ENCODE results near the gene CDKAL1. TPM values are rescaled to one million over a fixed set of nuclear protein-coding genes. Genes with fewer than 3 reads are reported as not detected.

Gene CDKAL1
- total RNA-seq, 1 experiment from 2014 or later, result 13.8 TPM

DNA sequence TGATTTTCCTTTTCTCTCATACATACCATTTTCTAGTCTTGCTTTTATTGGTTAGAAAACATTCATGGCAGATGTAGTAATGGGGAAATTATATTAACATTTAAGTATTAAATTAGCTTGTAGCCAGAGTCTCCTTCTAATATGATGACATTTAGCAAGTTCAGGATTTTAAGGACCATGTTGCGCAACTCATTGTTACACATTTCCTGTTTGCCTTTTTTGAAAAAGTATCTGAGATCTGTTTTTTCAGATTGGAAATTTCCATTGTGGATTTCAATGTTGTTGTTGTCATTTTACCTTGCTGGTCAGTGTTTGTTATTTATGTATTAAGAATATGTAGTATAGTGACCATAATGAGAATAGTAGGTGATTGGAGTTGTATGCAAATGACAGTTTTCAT is 38.7 kb downstream of the CDKAL1 start:
- TF ChIP-seq EZH2 (IDR thresholded peaks at IDR 0.05; ENCODE audit: low read length, unreplicated experiment), result no peak
- no peak for TF ChIP-seq EZH2phosphoT487 (IDR thresholded peaks at IDR 0.05; ENCODE audit: borderline replicate concordance, low read length)
- TF ChIP-seq, protein P1, sequence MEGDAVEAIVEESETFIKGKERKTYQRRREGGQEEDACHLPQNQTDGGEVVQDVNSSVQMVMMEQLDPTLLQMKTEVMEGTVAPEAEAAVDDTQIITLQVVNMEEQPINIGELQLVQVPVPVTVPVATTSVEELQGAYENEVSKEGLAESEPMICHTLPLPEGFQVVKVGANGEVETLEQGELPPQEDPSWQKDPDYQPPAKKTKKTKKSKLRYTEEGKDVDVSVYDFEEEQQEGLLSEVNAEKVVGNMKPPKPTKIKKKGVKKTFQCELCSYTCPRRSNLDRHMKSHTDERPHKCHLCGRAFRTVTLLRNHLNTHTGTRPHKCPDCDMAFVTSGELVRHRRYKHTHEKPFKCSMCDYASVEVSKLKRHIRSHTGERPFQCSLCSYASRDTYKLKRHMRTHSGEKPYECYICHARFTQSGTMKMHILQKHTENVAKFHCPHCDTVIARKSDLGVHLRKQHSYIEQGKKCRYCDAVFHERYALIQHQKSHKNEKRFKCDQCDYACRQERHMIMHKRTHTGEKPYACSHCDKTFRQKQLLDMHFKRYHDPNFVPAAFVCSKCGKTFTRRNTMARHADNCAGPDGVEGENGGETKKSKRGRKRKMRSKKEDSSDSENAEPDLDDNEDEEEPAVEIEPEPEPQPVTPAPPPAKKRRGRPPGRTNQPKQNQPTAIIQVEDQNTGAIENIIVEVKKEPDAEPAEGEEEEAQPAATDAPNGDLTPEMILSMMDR (conservative IDR thresholded peaks at IDR 0.05; ENCODE audit: low read depth, low read length), result no peak
- Histone ChIP-seq H3K9ac (ENCODE audit: low read length) (no peak overlapping the region), H4K20me1 (ENCODE audit: low read length) (no peaks in the 10 kb centered on the region), H3F3A (ENCODE audit: low read length, unreplicated experiment) (no peaks in the 10 kb centered on the region), H3K36me3 (ENCODE audit: low read depth, low read length) (no peaks in the 10 kb centered on the region; the same call in 1 of the 2 replicates), H3K4me2 (ENCODE audit: low read length) (no peak overlapping the region), H2AFZ (ENCODE audit: low read length) (no peak overlapping the region), H3K79me2 (ENCODE audit: low read length) (no peaks in the 10 kb centered on the region), H3K4me3 (ENCODE audit: low read length) (no peak overlapping the region), H3K9me2 (replicated peaks; ENCODE audit: low read length) (no peaks in the 10 kb centered on the region), H3K4me1 (ENCODE audit: insufficient read depth, low read length) (peaks cover 14% of the 10 kb centered on the region), H3K27me3 (ENCODE audit: low read length) (no peaks in the 10 kb centered on the region), H3K27ac (ENCODE audit: low read length) (no peak overlapping the region), H3K9me3 (ENCODE audit: low read length) (no peaks in the 10 kb centered on the region)
- no TSS peak for BruUV-seq (replicated peaks)
- DNase-seq (peak; percentile 37), ATAC-seq (no peak)
- ChIA-PET POLR2A (ENCODE audit: unreplicated experiment) (no interaction called here), CTCF (no interaction called here)
- intact Hi-C loops (cut with micrococcal nuclease), result no loop called here

DNA sequence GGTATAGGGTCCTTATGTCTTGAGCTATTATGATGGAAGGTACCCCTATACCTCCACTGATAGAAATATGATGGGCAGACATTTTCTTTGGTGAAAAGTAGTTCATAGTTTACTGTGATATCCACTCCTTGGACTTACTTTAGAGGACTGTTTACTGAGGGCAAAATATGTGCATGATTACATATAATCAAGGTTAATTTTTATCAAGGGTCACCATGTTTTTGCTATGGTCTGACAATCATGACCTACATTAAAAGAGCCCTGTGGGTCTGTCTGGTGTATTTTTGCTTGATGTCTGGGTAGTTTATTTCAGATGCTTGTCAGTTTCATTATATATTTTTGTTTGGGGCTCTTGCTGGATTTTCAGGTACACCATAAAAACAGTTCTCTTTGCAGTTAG is 40.1 kb downstream of the CDKAL1 start:
- Histone ChIP-seq H3K79me2 (ENCODE audit: low read length) (no peaks in the 10 kb centered on the region), H3K4me1 (ENCODE audit: insufficient read depth, low read length) (peaks cover 8% of the 10 kb centered on the region), H3K4me3 (ENCODE audit: low read length) (no peak overlapping the region), H3K9me2 (replicated peaks; ENCODE audit: low read length) (no peaks in the 10 kb centered on the region), H2AFZ (ENCODE audit: low read length) (no peak overlapping the region), H3K36me3 (ENCODE audit: low read depth, low read length) (no peaks in the 10 kb centered on the region; the same call in 1 of the 2 replicates), H3F3A (ENCODE audit: low read length, unreplicated experiment) (no peaks in the 10 kb centered on the region), H4K20me1 (ENCODE audit: low read length) (no peaks in the 10 kb centered on the region), H3K9me3 (ENCODE audit: low read length) (no peaks in the 10 kb centered on the region), H3K4me2 (ENCODE audit: low read length) (no peak overlapping the region), H3K9ac (ENCODE audit: low read length) (no peak overlapping the region), H3K27ac (ENCODE audit: low read length) (no peak overlapping the region), H3K27me3 (ENCODE audit: low read length) (no peaks in the 10 kb centered on the region)
- TF ChIP-seq EZH2phosphoT487 (IDR thresholded peaks at IDR 0.05; ENCODE audit: borderline replicate concordance, low read length), result no peak
- no peak for TF ChIP-seq EZH2 (IDR thresholded peaks at IDR 0.05; ENCODE audit: low read length, unreplicated experiment)
- TF ChIP-seq, protein P1 (conservative IDR thresholded peaks at IDR 0.05; ENCODE audit: low read depth, low read length), result no peak
- intact Hi-C loops (cut with micrococcal nuclease), result no loop called here
- ChIA-PET CTCF (no interaction called here), POLR2A (ENCODE audit: unreplicated experiment) (interaction anchor here (0.6 kb wide), 1 partner anchor 195 kb away, joined by 3 read pairs; no protein-coding TSS in a partner anchor)
- ATAC-seq (no peak), DNase-seq (no peak)
- BruUV-seq (replicated peaks), result no TSS peak

DNA sequence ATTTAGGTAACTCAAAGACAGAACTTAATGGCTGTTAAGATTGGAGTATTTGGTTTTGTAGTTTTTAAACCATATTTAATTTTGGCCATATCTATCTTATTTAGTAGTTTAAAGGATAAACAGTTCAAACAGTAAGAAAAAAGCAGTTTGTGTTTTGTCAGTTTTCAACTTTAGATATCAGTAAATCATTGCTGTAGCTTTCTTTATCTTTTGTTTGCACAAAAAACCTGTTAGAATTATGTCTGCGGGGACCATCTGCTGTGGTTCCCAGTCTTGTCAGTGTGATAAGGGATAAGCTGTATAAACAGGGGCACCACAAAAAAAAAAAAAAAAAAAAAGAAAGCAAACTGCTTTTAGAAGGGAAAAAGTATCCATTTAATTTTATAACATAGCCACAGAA is 40.9 kb downstream of the CDKAL1 start:
- no peaks in the 10 kb centered on the region for H3F3A ChIP-seq (ENCODE audit: low read length, unreplicated experiment)
- no peaks in the 10 kb centered on the region for H4K20me1 ChIP-seq (ENCODE audit: low read length)
- no peaks in the 10 kb centered on the region; the same call in 1 of the 2 replicates for H3K36me3 ChIP-seq (ENCODE audit: low read depth, low read length)
- no TSS peak for BruUV-seq (replicated peaks)
- TF ChIP-seq EZH2phosphoT487 (IDR thresholded peaks at IDR 0.05; ENCODE audit: borderline replicate concordance, low read length) (no peak), EZH2 (IDR thresholded peaks at IDR 0.05; ENCODE audit: low read length, unreplicated experiment) (no peak)
- TF ChIP-seq, protein P1 (conservative IDR thresholded peaks at IDR 0.05; ENCODE audit: low read depth, low read length), result no peak
- no peaks in the 10 kb centered on the region for H3K27me3 ChIP-seq (ENCODE audit: low read length)
- no peak overlapping the region for H3K27ac ChIP-seq (ENCODE audit: low read length)
- no peaks in the 10 kb centered on the region for H3K9me2 ChIP-seq (replicated peaks; ENCODE audit: low read length)
- POLR2A ChIA-PET (ENCODE audit: unreplicated experiment), result no interaction called here
- no peak overlapping the region for H2AFZ ChIP-seq (ENCODE audit: low read length)
- DNase-seq, result no peak
- peaks cover 5% of the 10 kb centered on the region for H3K4me1 ChIP-seq (ENCODE audit: insufficient read depth, low read length)
- no peak for ATAC-seq
- H3K4me3 ChIP-seq (ENCODE audit: low read length), result no peak overlapping the region
- H3K9ac ChIP-seq (ENCODE audit: low read length), result no peak overlapping the region
- CTCF ChIA-PET, result no interaction called here
- no peaks in the 10 kb centered on the region for H3K9me3 ChIP-seq (ENCODE audit: low read length)
- no peak overlapping the region for H3K4me2 ChIP-seq (ENCODE audit: low read length)
- H3K79me2 ChIP-seq (ENCODE audit: low read length), result no peaks in the 10 kb centered on the region
- intact Hi-C loops (cut with micrococcal nuclease), result no loop called here
